SU-DHL-6 (cell line): ENCODE results near the gene GALNT12.

Experiments
- EZH2phosphoT487 ChIP-seq: fragments of 200-600 bp; sonication (generic), shearing (Covaris generic); conservative IDR thresholded peaks from 2 replicates; pipeline ENCODE4 v1.6.1; 2018; ENCODE audit warnings: mild to moderate bottlenecking, antibody characterized with exemption, low read length, moderate library complexity, mixed read lengths
- TF ChIP-seq, protein P1 (sequence below): fragments of 200-600 bp; sonication (generic); IDR thresholded peaks from one replicate; pipeline ENCODE4 v1.5.1; 2017; ENCODE audit warnings: antibody characterized with exemption, mild to moderate bottlenecking, low read length, moderate library complexity; ENCODE audit not compliant: insufficient read depth, poor library complexity, severe bottlenecking

DNA sequence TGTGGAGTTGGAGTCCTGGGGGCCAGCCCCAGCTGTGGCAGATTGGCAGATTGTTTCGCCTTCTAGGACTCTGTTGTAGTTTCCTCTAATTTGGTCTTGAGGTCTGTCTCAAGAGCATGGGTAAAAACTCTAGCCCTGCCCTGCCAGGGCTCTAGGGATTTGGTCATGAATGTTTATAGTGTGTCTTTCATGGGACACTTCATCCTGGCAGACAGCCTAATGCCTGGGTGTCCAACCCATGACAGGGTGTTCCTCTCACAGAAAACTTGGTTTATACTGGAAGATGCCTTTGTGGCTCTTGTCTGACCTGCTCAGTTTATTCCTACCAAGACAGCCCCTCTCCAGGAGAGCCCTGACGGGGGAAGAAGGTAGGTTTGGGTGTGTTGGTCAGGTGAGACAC, 45.5 kb downstream of the GALNT12 start:
- TF ChIP-seq, protein P1, sequence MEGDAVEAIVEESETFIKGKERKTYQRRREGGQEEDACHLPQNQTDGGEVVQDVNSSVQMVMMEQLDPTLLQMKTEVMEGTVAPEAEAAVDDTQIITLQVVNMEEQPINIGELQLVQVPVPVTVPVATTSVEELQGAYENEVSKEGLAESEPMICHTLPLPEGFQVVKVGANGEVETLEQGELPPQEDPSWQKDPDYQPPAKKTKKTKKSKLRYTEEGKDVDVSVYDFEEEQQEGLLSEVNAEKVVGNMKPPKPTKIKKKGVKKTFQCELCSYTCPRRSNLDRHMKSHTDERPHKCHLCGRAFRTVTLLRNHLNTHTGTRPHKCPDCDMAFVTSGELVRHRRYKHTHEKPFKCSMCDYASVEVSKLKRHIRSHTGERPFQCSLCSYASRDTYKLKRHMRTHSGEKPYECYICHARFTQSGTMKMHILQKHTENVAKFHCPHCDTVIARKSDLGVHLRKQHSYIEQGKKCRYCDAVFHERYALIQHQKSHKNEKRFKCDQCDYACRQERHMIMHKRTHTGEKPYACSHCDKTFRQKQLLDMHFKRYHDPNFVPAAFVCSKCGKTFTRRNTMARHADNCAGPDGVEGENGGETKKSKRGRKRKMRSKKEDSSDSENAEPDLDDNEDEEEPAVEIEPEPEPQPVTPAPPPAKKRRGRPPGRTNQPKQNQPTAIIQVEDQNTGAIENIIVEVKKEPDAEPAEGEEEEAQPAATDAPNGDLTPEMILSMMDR, result no peak
- no peak for TF ChIP-seq EZH2phosphoT487
